ENCODE measurements around the gene IL22RA1. TPM values are rescaled to one million over a fixed set of nuclear protein-coding genes. Genes with fewer than 3 reads are reported as not detected.

IL22RA1 gene
- total RNA-seq, 1 experiment from 2014 or later, result 5.0 TPM

- ChIA-PET CTCF (no interaction called here), POLR2A (ENCODE audit: unreplicated experiment) (no interaction called here)
Observed at GRCh38 chr1:24130385-24130784, 12.6 kb downstream of the IL22RA1 start.

GRCh38 chr1:24127801-24128363 lies 15.1 kb downstream of the IL22RA1 start:
- H3K79me2 ChIP-seq (ENCODE audit: low read depth), result no peaks in the 10 kb centered on the region
- POLR2A ChIA-PET (ENCODE audit: unreplicated experiment), result no interaction called here
- H3K27ac ChIP-seq, result no peak overlapping the region
- intact Hi-C loops (cut with micrococcal nuclease; ENCODE audit: unreplicated experiment), result no loop called here
- no peak overlapping the region for H3K4me3 ChIP-seq
- no peaks in the 10 kb centered on the region for H3K9me3 ChIP-seq (ENCODE audit: insufficient read depth, low read depth)
- no peak for DNase-seq
- H3F3A ChIP-seq (ENCODE audit: insufficient read depth, low read depth), result no peaks in the 10 kb centered on the region
- no peaks in the 10 kb centered on the region for H4K20me1 ChIP-seq (ENCODE audit: insufficient read depth)
- TF ChIP-seq, protein P1, sequence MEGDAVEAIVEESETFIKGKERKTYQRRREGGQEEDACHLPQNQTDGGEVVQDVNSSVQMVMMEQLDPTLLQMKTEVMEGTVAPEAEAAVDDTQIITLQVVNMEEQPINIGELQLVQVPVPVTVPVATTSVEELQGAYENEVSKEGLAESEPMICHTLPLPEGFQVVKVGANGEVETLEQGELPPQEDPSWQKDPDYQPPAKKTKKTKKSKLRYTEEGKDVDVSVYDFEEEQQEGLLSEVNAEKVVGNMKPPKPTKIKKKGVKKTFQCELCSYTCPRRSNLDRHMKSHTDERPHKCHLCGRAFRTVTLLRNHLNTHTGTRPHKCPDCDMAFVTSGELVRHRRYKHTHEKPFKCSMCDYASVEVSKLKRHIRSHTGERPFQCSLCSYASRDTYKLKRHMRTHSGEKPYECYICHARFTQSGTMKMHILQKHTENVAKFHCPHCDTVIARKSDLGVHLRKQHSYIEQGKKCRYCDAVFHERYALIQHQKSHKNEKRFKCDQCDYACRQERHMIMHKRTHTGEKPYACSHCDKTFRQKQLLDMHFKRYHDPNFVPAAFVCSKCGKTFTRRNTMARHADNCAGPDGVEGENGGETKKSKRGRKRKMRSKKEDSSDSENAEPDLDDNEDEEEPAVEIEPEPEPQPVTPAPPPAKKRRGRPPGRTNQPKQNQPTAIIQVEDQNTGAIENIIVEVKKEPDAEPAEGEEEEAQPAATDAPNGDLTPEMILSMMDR (conservative IDR thresholded peaks at IDR 0.05), result no peak
- TF ChIP-seq EZH2 (IDR thresholded peaks at IDR 0.05; ENCODE audit: low read depth), result no peak
- no TSS peak for BruUV-seq (replicated peaks)
- H3K36me3 ChIP-seq (ENCODE audit: low read depth), result no peaks in the 10 kb centered on the region
- no peaks in the 10 kb centered on the region for H3K27me3 ChIP-seq (ENCODE audit: insufficient read depth, low read depth)
- H3K9me2 ChIP-seq (ENCODE audit: insufficient read depth), result no peaks in the 10 kb centered on the region
- no peak overlapping the region for H2AFZ ChIP-seq
- CTCF ChIA-PET, result no interaction called here
- H3K4me2 ChIP-seq, result no peak overlapping the region
- H3K4me1 ChIP-seq (replicated peaks; ENCODE audit: insufficient read depth), result no peaks in the 10 kb centered on the region

More at GRCh38 chr1:24130385-24130784, 12.6 kb downstream of the IL22RA1 start:
- BruUV-seq (replicated peaks), result no TSS peak
- Histone ChIP-seq H3K4me3 (no peak overlapping the region), H3K79me2 (ENCODE audit: low read depth) (no peaks in the 10 kb centered on the region), H3F3A (ENCODE audit: insufficient read depth, low read depth) (no peaks in the 10 kb centered on the region), H3K9me2 (ENCODE audit: insufficient read depth) (no peaks in the 10 kb centered on the region), H3K27me3 (ENCODE audit: insufficient read depth, low read depth) (no peaks in the 10 kb centered on the region), H3K36me3 (ENCODE audit: low read depth) (no peaks in the 10 kb centered on the region), H2AFZ (no peak overlapping the region), H3K27ac (no peak overlapping the region), H3K4me1 (replicated peaks; ENCODE audit: insufficient read depth) (no peaks in the 10 kb centered on the region), H3K9me3 (ENCODE audit: insufficient read depth, low read depth) (no peaks in the 10 kb centered on the region), H3K4me2 (no peak overlapping the region), H4K20me1 (ENCODE audit: insufficient read depth) (no peaks in the 10 kb centered on the region)
- TF ChIP-seq, protein P1 (conservative IDR thresholded peaks at IDR 0.05), result no peak
- no peak for TF ChIP-seq EZH2 (IDR thresholded peaks at IDR 0.05; ENCODE audit: low read depth)
- no peak for DNase-seq
- intact Hi-C loops (cut with micrococcal nuclease; ENCODE audit: unreplicated experiment), result no loop called here

DNA sequence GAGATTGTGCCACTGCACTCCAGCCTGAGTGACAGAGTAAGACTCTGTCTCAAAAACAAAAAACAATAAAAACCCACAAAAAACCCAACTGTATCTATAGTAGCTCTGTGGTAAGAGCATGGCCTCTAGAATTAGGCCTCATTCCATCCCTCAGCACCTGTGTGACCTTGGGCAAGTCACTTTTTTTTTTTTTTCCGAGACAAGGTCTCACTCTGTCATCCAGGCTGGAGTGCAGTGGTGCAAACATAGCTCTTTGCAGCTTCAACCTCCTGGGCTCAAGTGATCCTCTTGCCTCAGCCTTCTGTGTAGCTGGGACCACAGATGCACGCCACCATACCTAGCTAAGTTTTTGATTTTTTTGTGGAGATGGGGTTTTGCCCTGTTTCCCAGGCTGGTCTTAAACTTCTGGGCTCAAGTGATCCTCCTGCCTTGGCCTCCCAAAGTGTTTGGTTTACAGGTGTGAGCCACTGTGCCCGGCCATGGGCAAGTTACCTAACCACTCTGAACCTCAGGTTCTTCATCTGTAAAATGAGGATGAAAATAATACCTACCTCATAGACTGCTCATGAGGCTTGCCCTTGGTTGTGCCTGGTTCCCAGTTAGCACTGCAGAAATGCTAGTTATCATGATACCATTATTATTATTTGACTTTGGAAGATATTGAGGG lies 15.7 kb downstream of the IL22RA1 start:
- BruUV-seq (replicated peaks), result no TSS peak
- H3K36me3 ChIP-seq (ENCODE audit: low read depth), result no peaks in the 10 kb centered on the region
- H4K20me1 ChIP-seq (ENCODE audit: insufficient read depth), result no peaks in the 10 kb centered on the region
- DNase-seq, result no peak
- H3K4me2 ChIP-seq, result no peak overlapping the region
- intact Hi-C loops (cut with micrococcal nuclease; ENCODE audit: unreplicated experiment), result no loop called here
- ChIA-PET POLR2A (ENCODE audit: unreplicated experiment) (interaction anchor here (0.7 kb wide), 1 partner anchor 343 kb away, joined by 3 read pairs; no protein-coding TSS in a partner anchor), CTCF (no interaction called here)
- TF ChIP-seq EZH2 (IDR thresholded peaks at IDR 0.05; ENCODE audit: low read depth), result no peak
- TF ChIP-seq, protein P1 (conservative IDR thresholded peaks at IDR 0.05), result no peak
- H3K27ac ChIP-seq, result no peak overlapping the region
- no peaks in the 10 kb centered on the region for H3K4me1 ChIP-seq (replicated peaks; ENCODE audit: insufficient read depth)
- no peaks in the 10 kb centered on the region for H3F3A ChIP-seq (ENCODE audit: insufficient read depth, low read depth)
- H3K79me2 ChIP-seq (ENCODE audit: low read depth), result no peaks in the 10 kb centered on the region
- H3K9me3 ChIP-seq (ENCODE audit: insufficient read depth, low read depth), result no peaks in the 10 kb centered on the region
- H3K4me3 ChIP-seq, result no peak overlapping the region
- H2AFZ ChIP-seq, result no peak overlapping the region
- no peaks in the 10 kb centered on the region for H3K9me2 ChIP-seq (ENCODE audit: insufficient read depth)
- no peaks in the 10 kb centered on the region for H3K27me3 ChIP-seq (ENCODE audit: insufficient read depth, low read depth)
